ENCODE data around the gene TTC9.

The TTC9 gene

GRCh38 chr14:70716483-70716882, 74.8 kb downstream of the TTC9 start:
- H3K27me3 ChIP-seq (ENCODE audit: insufficient read depth, low read length, poor library complexity) = peaks cover 4% of the 10 kb centered on the region
- no peak overlapping the region for H3K4me2 ChIP-seq (ENCODE audit: insufficient read depth, low read length)
- no peak for ATAC-seq (ENCODE audit: insufficient read depth, low read depth)
- H3K9me3 ChIP-seq (ENCODE audit: insufficient read depth, low read length, severe bottlenecking) = no peaks in the 10 kb centered on the region
- no peaks in the 10 kb centered on the region for H3K79me2 ChIP-seq (ENCODE audit: insufficient read depth, low read length)
- no peak for TF ChIP-seq CTCF (IDR thresholded peaks at IDR 0.05; ENCODE audit: borderline replicate concordance, extremely low read depth, low read length, poor library complexity, severe bottlenecking)
- TF ChIP-seq EZH2 (IDR thresholded peaks at IDR 0.05; ENCODE audit: borderline replicate concordance, low read depth, low read length, severe bottlenecking) = no peak
- no peak overlapping the region for H3K27ac ChIP-seq (ENCODE audit: low read length)
- H3K4me1 ChIP-seq (ENCODE audit: insufficient read depth, low read length) = peaks cover 6% of the 10 kb centered on the region; the same call in 1 of the 2 replicates
- H3K36me3 ChIP-seq (ENCODE audit: insufficient read depth, low read length) = no peaks in the 10 kb centered on the region
- no peak overlapping the region for H3K9ac ChIP-seq (ENCODE audit: low read depth, low read length)
- H2AFZ ChIP-seq (ENCODE audit: low read depth, low read length) = no peak overlapping the region
- no peak overlapping the region for H3K4me3 ChIP-seq (ENCODE audit: low read depth in 1 of 2, low read length in 2 of 2)
- DNase-seq = no peak
- H4K20me1 ChIP-seq (ENCODE audit: insufficient read depth, low read length) = no peaks in the 10 kb centered on the region

GRCh38 chr14:70716958-70717357, 75.2 kb downstream of the TTC9 start:
- Histone ChIP-seq H3K9ac (ENCODE audit: low read depth, low read length) (no peak overlapping the region), H3K27ac (ENCODE audit: low read length) (no peak overlapping the region), H3K27me3 (ENCODE audit: insufficient read depth, low read length, poor library complexity) (peaks cover 4% of the 10 kb centered on the region), H3K4me3 (ENCODE audit: low read depth in 1 of 2, low read length in 2 of 2) (no peak overlapping the region), H2AFZ (ENCODE audit: low read depth, low read length) (no peak overlapping the region), H3K4me2 (ENCODE audit: insufficient read depth, low read length) (no peak overlapping the region), H3K36me3 (ENCODE audit: insufficient read depth, low read length) (no peaks in the 10 kb centered on the region), H3K9me3 (ENCODE audit: insufficient read depth, low read length, severe bottlenecking) (no peaks in the 10 kb centered on the region), H3K79me2 (ENCODE audit: insufficient read depth, low read length) (no peaks in the 10 kb centered on the region), H3K4me1 (ENCODE audit: insufficient read depth, low read length) (peaks cover 6% of the 10 kb centered on the region; the same call in 1 of the 2 replicates), H4K20me1 (ENCODE audit: insufficient read depth, low read length) (no peaks in the 10 kb centered on the region)
- TF ChIP-seq EZH2 (IDR thresholded peaks at IDR 0.05; ENCODE audit: borderline replicate concordance, low read depth, low read length, severe bottlenecking) (no peak), CTCF (IDR thresholded peaks at IDR 0.05; ENCODE audit: borderline replicate concordance, extremely low read depth, low read length, poor library complexity, severe bottlenecking) (no peak)
- ATAC-seq (ENCODE audit: insufficient read depth, low read depth) (no peak), DNase-seq (no peak)

GRCh38 chr14:70718383-70719118, 76.8 kb downstream of the TTC9 start:
- Histone ChIP-seq H2AFZ (ENCODE audit: low read depth, low read length) (no peak overlapping the region), H3K27me3 (ENCODE audit: insufficient read depth, low read length, poor library complexity) (peaks cover 4% of the 10 kb centered on the region), H4K20me1 (ENCODE audit: insufficient read depth, low read length) (no peaks in the 10 kb centered on the region), H3K4me2 (ENCODE audit: insufficient read depth, low read length) (no peak overlapping the region), H3K4me3 (ENCODE audit: low read depth in 1 of 2, low read length in 2 of 2) (no peak overlapping the region), H3K4me1 (ENCODE audit: insufficient read depth, low read length) (peaks cover 6% of the 10 kb centered on the region; the same call in 1 of the 2 replicates), H3K27ac (ENCODE audit: low read length) (no peak overlapping the region), H3K9me3 (ENCODE audit: insufficient read depth, low read length, severe bottlenecking) (no peaks in the 10 kb centered on the region), H3K9ac (ENCODE audit: low read depth, low read length) (no peak overlapping the region), H3K36me3 (ENCODE audit: insufficient read depth, low read length) (no peaks in the 10 kb centered on the region), H3K79me2 (ENCODE audit: insufficient read depth, low read length) (no peaks in the 10 kb centered on the region)
- DNase-seq (no peak), ATAC-seq (ENCODE audit: insufficient read depth, low read depth) (no peak)
- TF ChIP-seq CTCF (IDR thresholded peaks at IDR 0.05; ENCODE audit: borderline replicate concordance, extremely low read depth, low read length, poor library complexity, severe bottlenecking) (no peak), EZH2 (IDR thresholded peaks at IDR 0.05; ENCODE audit: borderline replicate concordance, low read depth, low read length, severe bottlenecking) (no peak)
